ENCODE measurements around the gene PCTP.

DNA sequence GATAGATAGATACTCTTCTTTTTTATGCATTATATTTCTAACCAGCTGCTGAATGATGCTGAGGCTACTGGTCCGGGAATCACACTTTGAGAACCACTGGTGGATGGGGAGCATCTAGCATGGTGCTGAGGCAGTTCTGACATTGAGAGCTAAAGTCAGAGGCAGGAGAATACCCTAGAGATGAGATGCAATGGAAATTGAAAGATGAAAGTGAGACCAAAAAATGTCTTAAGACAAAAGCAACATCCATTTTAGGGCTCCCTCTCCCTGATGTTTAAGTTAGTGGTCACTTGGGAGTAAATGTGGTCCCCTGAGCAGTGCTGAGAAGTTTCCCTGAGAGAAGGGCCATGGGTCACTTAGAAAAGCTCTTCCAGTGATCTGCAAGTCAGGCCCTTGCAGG, 6.8 kb downstream of the PCTP start:
- TF ChIP-seq CEBPB (IDR thresholded peaks at IDR 0.05) (no peak), RAD21 (IDR thresholded peaks at IDR 0.05; ENCODE audit: low read depth) (no peak), TAF1 (IDR thresholded peaks at IDR 0.05; ENCODE audit: low read depth) (no peak), TEAD4 (IDR thresholded peaks at IDR 0.05) (no peak), EP300 (IDR thresholded peaks at IDR 0.05; ENCODE audit: borderline replicate concordance) (no peak), FOXM1 (IDR thresholded peaks at IDR 0.05; ENCODE audit: borderline replicate concordance, low read depth) (no peak), TCF12 (IDR thresholded peaks at IDR 0.05; ENCODE audit: low read depth) (no peak)
- TF ChIP-seq, protein P1, sequence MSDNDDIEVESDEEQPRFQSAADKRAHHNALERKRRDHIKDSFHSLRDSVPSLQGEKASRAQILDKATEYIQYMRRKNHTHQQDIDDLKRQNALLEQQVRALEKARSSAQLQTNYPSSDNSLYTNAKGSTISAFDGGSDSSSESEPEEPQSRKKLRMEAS (IDR thresholded peaks at IDR 0.05) = no peak
- TF ChIP-seq, protein P2, sequence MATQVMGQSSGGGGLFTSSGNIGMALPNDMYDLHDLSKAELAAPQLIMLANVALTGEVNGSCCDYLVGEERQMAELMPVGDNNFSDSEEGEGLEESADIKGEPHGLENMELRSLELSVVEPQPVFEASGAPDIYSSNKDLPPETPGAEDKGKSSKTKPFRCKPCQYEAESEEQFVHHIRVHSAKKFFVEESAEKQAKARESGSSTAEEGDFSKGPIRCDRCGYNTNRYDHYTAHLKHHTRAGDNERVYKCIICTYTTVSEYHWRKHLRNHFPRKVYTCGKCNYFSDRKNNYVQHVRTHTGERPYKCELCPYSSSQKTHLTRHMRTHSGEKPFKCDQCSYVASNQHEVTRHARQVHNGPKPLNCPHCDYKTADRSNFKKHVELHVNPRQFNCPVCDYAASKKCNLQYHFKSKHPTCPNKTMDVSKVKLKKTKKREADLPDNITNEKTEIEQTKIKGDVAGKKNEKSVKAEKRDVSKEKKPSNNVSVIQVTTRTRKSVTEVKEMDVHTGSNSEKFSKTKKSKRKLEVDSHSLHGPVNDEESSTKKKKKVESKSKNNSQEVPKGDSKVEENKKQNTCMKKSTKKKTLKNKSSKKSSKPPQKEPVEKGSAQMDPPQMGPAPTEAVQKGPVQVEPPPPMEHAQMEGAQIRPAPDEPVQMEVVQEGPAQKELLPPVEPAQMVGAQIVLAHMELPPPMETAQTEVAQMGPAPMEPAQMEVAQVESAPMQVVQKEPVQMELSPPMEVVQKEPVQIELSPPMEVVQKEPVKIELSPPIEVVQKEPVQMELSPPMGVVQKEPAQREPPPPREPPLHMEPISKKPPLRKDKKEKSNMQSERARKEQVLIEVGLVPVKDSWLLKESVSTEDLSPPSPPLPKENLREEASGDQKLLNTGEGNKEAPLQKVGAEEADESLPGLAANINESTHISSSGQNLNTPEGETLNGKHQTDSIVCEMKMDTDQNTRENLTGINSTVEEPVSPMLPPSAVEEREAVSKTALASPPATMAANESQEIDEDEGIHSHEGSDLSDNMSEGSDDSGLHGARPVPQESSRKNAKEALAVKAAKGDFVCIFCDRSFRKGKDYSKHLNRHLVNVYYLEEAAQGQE (IDR thresholded peaks at IDR 0.05; ENCODE audit: low read depth) = no peak
